GM18867 (cell line): Measurements from ENCODE around the gene RAD18.

Experiments used
- ATAC-seq: cut with Tn5 transposase; IDR thresholded peaks from one replicate; pipeline ENCODE4 v1.9.1; 2021; ENCODE audit warnings: mild to moderate bottlenecking, moderate library complexity; ENCODE audit not compliant: unreplicated experiment

The RAD18 gene

DNA sequence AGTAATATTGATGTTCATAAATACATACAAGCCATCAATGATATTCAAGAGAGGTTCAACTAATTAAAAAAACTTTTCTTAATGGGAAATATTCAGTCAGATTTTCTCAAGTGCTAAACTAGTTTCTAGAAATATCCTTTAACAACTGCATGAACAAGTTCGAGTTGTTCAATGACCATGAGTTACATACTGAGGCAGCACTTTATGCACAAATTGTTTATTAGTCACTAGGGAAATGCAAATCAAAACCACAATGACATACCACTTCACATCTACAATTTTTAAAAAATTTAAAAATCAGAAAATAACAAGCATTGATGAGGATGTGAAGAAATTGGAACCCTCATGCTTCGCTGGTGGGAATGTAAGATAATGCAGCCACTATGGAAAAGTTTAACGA, 62.4 kb downstream of the RAD18 start:
- no peak for ATAC-seq

GRCh38 chr3:8899876-8900460, 63.3 kb downstream of the RAD18 start:
- no peak for ATAC-seq

DNA sequence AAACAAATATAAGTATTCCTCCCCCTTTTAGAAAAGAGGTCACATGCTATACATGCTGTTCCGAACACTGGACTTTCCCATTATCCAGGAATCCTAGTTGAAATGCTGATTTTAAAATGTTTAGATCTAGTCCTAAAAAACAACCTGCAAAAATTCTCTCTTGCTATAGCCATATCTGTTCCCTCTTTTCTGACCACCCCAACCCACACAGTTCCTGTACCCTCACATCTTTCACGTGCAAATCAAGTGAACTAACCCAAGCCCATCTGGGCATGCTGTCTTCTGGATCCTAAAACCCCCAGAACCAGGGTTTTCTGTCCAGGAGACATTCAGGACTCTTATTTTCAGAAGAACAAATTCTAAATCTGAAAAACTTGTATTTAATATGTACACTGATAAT, 67.4 kb downstream of the RAD18 start:
- ATAC-seq: no peak

DNA sequence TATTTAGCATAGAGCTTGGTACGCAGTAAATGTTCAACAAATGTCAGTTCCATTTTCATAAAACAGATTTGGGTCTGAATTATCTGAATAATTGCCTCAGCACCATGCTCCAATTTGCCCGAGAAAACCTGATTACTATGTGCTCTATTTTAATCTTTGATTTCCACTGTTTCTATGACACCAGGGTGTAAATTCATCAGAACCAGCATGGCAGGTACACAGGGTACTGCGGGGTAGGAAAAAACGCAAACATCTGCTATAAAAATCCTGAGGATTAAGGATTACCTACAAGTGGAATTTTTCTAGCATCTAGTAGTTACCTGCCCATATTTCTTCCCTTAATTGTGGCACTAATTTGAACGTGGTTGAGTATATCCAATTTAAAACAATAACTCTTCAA, 70.3 kb downstream of the RAD18 start:
- ATAC-seq: no peak

- no peak for ATAC-seq
These were observed 71.5 kb downstream of the RAD18 start for GRCh38 chr3:8891774-8892173.

- ATAC-seq: no peak
These were observed 72.0 kb downstream of the RAD18 start for GRCh38 chr3:8891303-8891702.

DNA sequence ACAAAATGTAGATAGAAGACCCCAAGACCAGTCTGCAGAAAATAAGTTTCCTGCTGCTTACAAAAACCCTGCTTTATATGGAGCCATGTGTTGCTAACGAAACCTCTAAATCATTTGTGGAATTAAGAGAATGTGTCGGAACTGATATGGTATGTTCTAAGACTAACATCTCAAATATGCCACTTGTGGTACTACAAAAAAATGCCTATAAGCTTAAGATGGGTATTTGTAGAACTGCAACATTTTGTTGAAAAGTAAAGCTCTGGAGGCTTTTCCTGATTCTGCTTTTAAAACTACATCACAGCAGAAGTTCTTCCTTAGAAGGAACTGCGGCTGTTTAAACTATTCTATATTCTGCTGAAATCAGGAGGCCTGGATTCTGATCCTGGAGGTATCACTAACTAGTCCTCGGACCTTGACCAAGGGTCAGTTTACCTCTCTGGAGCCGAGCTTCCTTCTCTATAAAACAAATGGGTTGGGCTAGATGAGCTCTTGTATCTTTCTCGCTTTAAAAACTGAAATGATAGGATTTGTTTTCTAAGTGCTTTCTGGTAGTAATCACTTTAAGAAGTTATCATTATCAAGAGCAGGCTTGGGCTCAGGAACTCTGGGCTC, 74.9 kb downstream of the RAD18 start:
- no peak for ATAC-seq

GRCh38 chr3:8887435-8888300, 75.6 kb downstream of the RAD18 start:
- ATAC-seq: no peak

- ATAC-seq: no peak
These were observed 76.7 kb downstream of the RAD18 start for GRCh38 chr3:8886546-8886945.

DNA sequence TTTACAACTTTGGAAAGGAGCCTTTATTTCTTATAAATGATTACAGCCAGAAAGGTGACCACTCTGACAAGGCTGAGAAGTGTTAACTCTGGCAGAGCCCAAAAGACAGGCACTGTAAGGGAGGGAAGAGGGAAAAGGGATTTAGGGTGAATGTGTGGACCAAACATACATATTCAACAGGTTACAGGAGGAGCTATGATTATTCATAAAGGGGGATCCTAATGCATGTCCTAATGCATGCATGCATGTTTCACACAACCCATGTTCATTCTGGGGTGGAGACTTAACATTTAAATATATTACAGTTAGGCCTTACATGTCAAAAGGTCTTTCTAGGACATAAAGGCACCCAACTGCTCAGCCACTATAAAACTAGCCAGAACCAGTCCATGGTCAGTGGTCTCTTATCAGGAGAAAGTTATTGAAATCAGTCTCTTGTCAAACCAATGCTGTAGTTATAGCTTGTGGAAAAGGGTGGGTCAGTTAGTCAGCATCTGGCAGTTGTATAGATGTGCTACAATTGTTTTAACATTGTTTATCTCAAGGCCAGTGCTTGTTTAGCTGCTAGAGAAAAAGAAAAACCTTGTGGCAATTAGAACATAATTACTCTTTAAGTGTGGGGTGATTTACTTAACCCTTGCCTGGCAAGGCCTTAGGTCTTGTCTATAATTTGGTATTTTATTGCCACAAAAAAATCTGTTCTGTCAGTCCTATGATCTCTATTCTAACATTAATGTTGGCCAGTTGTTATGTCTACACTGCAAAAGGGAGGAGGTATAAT, 77.5 kb downstream of the RAD18 start:
- no peak for ATAC-seq

- no peak for ATAC-seq
These were observed 78.5 kb downstream of the RAD18 start for GRCh38 chr3:8884630-8885290.

DNA sequence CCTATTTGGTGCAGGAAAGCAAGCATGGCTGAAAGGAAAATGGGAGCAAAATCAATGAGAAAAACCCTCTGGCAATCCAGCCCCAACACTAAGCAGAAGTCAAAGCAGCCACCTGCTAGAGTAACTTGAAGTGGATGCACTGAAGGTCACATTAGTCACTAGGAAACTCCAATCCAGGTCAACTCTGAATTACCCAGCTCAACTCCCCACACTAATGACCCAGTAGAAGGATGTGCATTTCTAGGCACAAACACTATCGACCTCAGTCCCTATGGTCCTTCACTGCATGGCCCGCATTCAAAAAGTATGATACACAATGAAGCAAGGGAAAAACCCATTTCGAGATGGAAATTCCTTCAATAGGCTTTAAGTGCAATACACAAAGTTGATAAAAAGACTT, 80.6 kb downstream of the RAD18 start:
- no peak for ATAC-seq

GRCh38 chr3:8882171-8882593, 81.1 kb downstream of the RAD18 start:
- ATAC-seq: no peak

- ATAC-seq: no peak
These were observed 83.8 kb downstream of the RAD18 start for GRCh38 chr3:8879347-8879944.

GRCh38 chr3:8875836-8876235, 87.4 kb downstream of the RAD18 start:
- ATAC-seq: no peak

GRCh38 chr3:8873740-8874139, 89.5 kb downstream of the RAD18 start:
- no peak for ATAC-seq

- no peak for ATAC-seq
These were observed 91.0 kb downstream of the RAD18 start for GRCh38 chr3:8872261-8872660.

- ATAC-seq: no peak
These were observed 92.0 kb downstream of the RAD18 start for GRCh38 chr3:8871306-8871705.

GRCh38 chr3:8870134-8870533, 93.1 kb downstream of the RAD18 start:
- no peak for ATAC-seq

DNA sequence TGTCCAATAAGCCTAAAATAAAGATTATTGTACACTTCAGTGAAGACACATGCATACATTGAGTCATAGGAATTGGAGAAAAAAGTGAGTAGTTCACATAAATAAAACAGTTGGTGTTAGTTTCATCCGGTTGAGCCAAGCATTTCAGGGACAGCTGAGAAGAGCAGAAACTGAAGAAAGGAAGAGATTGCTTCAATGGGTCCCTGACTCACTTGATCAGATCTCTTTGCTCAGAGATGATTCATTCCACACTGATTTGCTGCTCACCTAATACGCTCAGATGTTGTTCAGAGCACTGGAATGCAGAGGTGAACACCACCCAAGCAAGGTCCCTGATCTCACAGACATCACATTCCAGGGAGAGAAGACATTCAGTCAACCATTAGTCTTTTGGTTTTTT, 93.7 kb downstream of the RAD18 start:
- ATAC-seq: no peak
